H9 (cell line): ENCODE data around the gene GABRE. TPM values are rescaled to one million over a fixed set of nuclear protein-coding genes. Genes with fewer than 3 reads are reported as not detected.

Source experiments
- DNase-seq: peaks from one replicate; pipeline ENCODE4 v3.0.0-alpha.2; 2017
- H2AFZ ChIP-seq: one replicate; pipeline ENCODE4 v1.6.1; 2013; ENCODE audit warnings: mild to moderate bottlenecking, low read length, control low read depth, moderate library complexity
- H2AK5ac ChIP-seq: 2 replicates; pipeline ENCODE4 v1.6.1; 2013; ENCODE audit warnings: low read length, control low read depth, mixed read lengths; ENCODE audit not compliant: insufficient read length
- H2BK120ac ChIP-seq: one replicate; pipeline ENCODE4 v1.6.1; 2013; ENCODE audit warnings: low read depth, mild to moderate bottlenecking, low read length, control low read depth, inconsistent platforms; ENCODE audit not compliant: poor library complexity, severe bottlenecking
- H2BK12ac ChIP-seq: 2 replicates; pipeline ENCODE4 v1.6.1; 2013; ENCODE audit warnings: low read length, control low read depth, mixed read lengths, low read depth; ENCODE audit not compliant: insufficient read length
- H2BK15ac ChIP-seq: 2 replicates; pipeline ENCODE4 v1.6.1; 2013; ENCODE audit warnings: low read depth, low read length, control low read depth
- H2BK20ac ChIP-seq: one replicate; pipeline ENCODE4 v1.6.1; 2013; ENCODE audit warnings: low read depth, mild to moderate bottlenecking, low read length, control low read depth, inconsistent platforms; ENCODE audit not compliant: poor library complexity, severe bottlenecking
- H2BK5ac ChIP-seq: 2 replicates; pipeline ENCODE4 v1.6.1; 2013; ENCODE audit warnings: low read length, control low read depth, mixed read lengths; ENCODE audit not compliant: insufficient read length
- H3K14ac ChIP-seq: 2 replicates; pipeline ENCODE4 v1.6.1; 2013; ENCODE audit warnings: low read length, control low read depth; ENCODE audit not compliant: insufficient read depth
- H3K18ac ChIP-seq: 2 replicates; pipeline ENCODE4 v1.6.1; 2013; ENCODE audit warnings: low read depth, mild to moderate bottlenecking, mixed read lengths, low read length, control low read depth; ENCODE audit not compliant: insufficient read length
- H3K23ac ChIP-seq: 2 replicates; pipeline ENCODE4 v1.6.1; 2013; ENCODE audit warnings: low read length, control low read depth, mixed read lengths, low read depth; ENCODE audit not compliant: insufficient read length
- H3K23me2 ChIP-seq: 2 replicates; pipeline ENCODE4 v1.6.1; 2013; ENCODE audit warnings: low read depth, mild to moderate bottlenecking, mixed read lengths, low read length, control low read depth; ENCODE audit not compliant: insufficient read length, poor library complexity, severe bottlenecking
- H3K27ac ChIP-seq: 2 replicates; pipeline ENCODE4 v1.5.1; 2013; ENCODE audit warnings: low read length, control low read depth, mixed read lengths, low read depth; ENCODE audit not compliant: insufficient read length
- H3K27me3 ChIP-seq: 2 replicates; pipeline ENCODE4 v1.6.1; 2013; ENCODE audit warnings: low read length, control low read depth, inconsistent platforms; ENCODE audit not compliant: insufficient read depth
- H3K4ac ChIP-seq: 2 replicates; pipeline ENCODE4 v1.6.1; 2013; ENCODE audit warnings: low read depth, mild to moderate bottlenecking, control low read depth, inconsistent platforms, low read length, moderate library complexity
- H3K4me1 ChIP-seq: 2 replicates; pipeline ENCODE4 v1.6.1; 2013; ENCODE audit warnings: low read length, control low read depth, inconsistent platforms; ENCODE audit not compliant: insufficient read depth
- H3K4me2 ChIP-seq: 2 replicates; pipeline ENCODE4 v1.6.1; 2013; ENCODE audit warnings: low read length, control low read depth, mixed read lengths; ENCODE audit not compliant: insufficient read length, insufficient read depth
- H3K56ac ChIP-seq: 2 replicates; pipeline ENCODE4 v1.6.1; 2013; ENCODE audit warnings: low read depth, mild to moderate bottlenecking, mixed read lengths, low read length, control low read depth; ENCODE audit not compliant: insufficient read length
- H3K79me1 ChIP-seq: 2 replicates; pipeline ENCODE4 v1.6.1; 2013; ENCODE audit warnings: low read depth, mild to moderate bottlenecking, moderate library complexity, low read length, control low read depth, inconsistent platforms; ENCODE audit not compliant: insufficient read depth, poor library complexity, severe bottlenecking
- H3K79me2 ChIP-seq: 2 replicates; pipeline ENCODE4 v1.6.1; 2013; ENCODE audit warnings: low read length, control low read depth, inconsistent platforms; ENCODE audit not compliant: insufficient read depth
- H3K9ac ChIP-seq: 2 replicates; pipeline ENCODE4 v1.6.1; 2013; ENCODE audit warnings: low read length, control low read depth, mixed read lengths; ENCODE audit not compliant: insufficient read length; ENCODE audit errors: extremely low read depth
- H3K9me3 ChIP-seq: one replicate; pipeline ENCODE4 v1.6.1; 2013; ENCODE audit warnings: low read depth, low read length, inconsistent platforms; ENCODE audit not compliant: control insufficient read depth
- H3T11ph ChIP-seq: one replicate; pipeline ENCODE4 v1.6.1; 2013; ENCODE audit warnings: mild to moderate bottlenecking, low read length, control low read depth, inconsistent platforms
- H4K20me1 ChIP-seq: one replicate; pipeline ENCODE4 v1.6.1; 2013; ENCODE audit not compliant: control insufficient read depth, insufficient read length, insufficient read depth
- H4K5ac ChIP-seq: 2 replicates; pipeline ENCODE4 v1.6.1; 2013; ENCODE audit warnings: low read depth, mild to moderate bottlenecking, mixed read lengths, low read length, control low read depth; ENCODE audit not compliant: insufficient read length
- H4K8ac ChIP-seq: replicated peaks from 2 replicates; pipeline ENCODE4 v1.6.1; 2013; ENCODE audit warnings: low read length, control low read depth, mixed read lengths, low read depth; ENCODE audit not compliant: insufficient read length
- H4K91ac ChIP-seq: 2 replicates; pipeline ENCODE4 v1.6.1; 2013; ENCODE audit warnings: low read depth, mild to moderate bottlenecking, moderate library complexity, mixed read lengths, low read length, control low read depth; ENCODE audit not compliant: insufficient read length
- H3K27ac Mint-ChIP-seq, 3 experiments: 2 replicates in 2 of 3; 3 replicates in 1 of 3; pipeline ENCODE4 v1.8.0; 2020 to 2021; ENCODE audit warnings: mixed read lengths in 3 of 3, mild to moderate bottlenecking in 1 of 3, moderate library complexity in 1 of 3
- H3K27me3 Mint-ChIP-seq: 2 replicates; pipeline ENCODE4 v1.8.0; 2021; ENCODE audit warnings: low read depth, mild to moderate bottlenecking, moderate library complexity, mixed read lengths
- H3K36me3 Mint-ChIP-seq, 3 experiments: 2 replicates in 2 of 3; 3 replicates in 1 of 3; pipeline ENCODE4 v1.8.0; 2020 to 2021; ENCODE audit warnings: low read depth in 3 of 3, mixed read lengths in 3 of 3; ENCODE audit not compliant: insufficient read depth in 1 of 3
- H3K4me1 Mint-ChIP-seq, 2 experiments: 2 replicates each; pipeline ENCODE4 v1.8.0; 2020; ENCODE audit warnings: mixed read lengths in 2 of 2
- H3K4me3 Mint-ChIP-seq, 2 experiments: 2 replicates in 1 of 2; 3 replicates in 1 of 2; pipeline ENCODE4 v1.8.0; 2020 to 2021; ENCODE audit warnings: mild to moderate bottlenecking in 2 of 2, mixed read lengths in 2 of 2, moderate library complexity in 1 of 2
- H3K9me3 Mint-ChIP-seq, 2 experiments: 2 replicates in 1 of 2; 3 replicates in 1 of 2; pipeline ENCODE4 v1.8.0; 2020; ENCODE audit warnings: mild to moderate bottlenecking in 2 of 2, mixed read lengths in 2 of 2, moderate library complexity in 1 of 2
- CTCF ChIP-seq: fragments of 200-600 bp; sonication (generic); conservative IDR thresholded peaks from 3 replicates; pipeline ENCODE4 v1.8.0; 2021; ENCODE audit warnings: antibody characterized with exemption, mild to moderate bottlenecking
- WGBS: extraction: QIAGEN DNeasy Blood & Tissue Kit; methylation state at CpG from one replicate; pipeline ENCODE4 v1.1.7; 2013; ENCODE audit warnings: missing lambda C conversion rate, low lambda C conversion rate, mixed read lengths; ENCODE audit not compliant: insufficient read length; ENCODE audit errors: extremely low coverage; 5-methylcytosine and 5-hydroxymethylcytosine counted together
- total RNA-seq: library from RNA; stranded (reverse); gene quantifications from 2 replicates; pipeline ENCODE4 v1.2.1, GENCODE V29; 2021

The GABRE gene
- total RNA-seq, 1 experiment from 2014 or later = 1.8 TPM

DNA sequence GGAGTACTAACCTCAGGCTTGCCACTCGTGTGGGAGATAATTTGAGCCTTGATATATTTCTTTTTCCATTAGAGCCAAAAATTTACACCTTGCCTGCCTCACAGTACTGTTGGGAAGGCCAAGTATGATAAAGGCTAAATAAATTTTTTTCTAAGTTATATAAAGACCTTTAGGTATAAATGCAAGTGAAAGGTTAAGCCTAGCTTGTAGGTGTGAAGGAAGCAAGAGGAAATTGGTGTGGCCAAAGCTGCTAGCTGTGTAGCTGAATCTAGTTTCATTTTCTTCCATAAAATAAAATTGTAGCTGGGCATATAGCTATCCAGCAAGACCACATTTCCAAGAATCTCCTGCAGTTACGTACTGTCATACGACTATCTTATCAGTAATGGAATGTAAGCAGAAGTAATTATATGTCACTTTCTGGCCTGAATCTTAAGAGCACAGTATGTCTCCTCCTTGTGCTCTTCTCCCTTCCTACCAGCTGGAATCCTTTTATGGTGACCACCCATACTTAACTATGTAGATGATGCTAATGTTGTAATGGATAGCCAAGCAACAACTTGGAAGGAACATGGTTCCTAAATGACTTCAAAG is 14.3 kb upstream of the GABRE start:
- Histone ChIP-seq H3K18ac (no peak overlapping the region), H3K56ac (no peak overlapping the region), H3K27me3 (no peaks in the 10 kb centered on the region), H4K8ac (no peak overlapping the region), H3K4ac (no peak overlapping the region), H3K4me1 (no peaks in the 10 kb centered on the region), H3K79me1 (no peaks in the 10 kb centered on the region), H3K23me2 (no peaks in the 10 kb centered on the region), H2BK120ac (no peak overlapping the region), H3K79me2 (no peaks in the 10 kb centered on the region), H3K4me2 (no peak overlapping the region), H2BK15ac (no peak overlapping the region), H3K23ac (no peak overlapping the region), H3K9me3 (peaks cover 53% of the 10 kb centered on the region), H2BK12ac (no peak overlapping the region), H3T11ph (no peak overlapping the region), H4K5ac (no peak overlapping the region), H4K20me1 (no peaks in the 10 kb centered on the region), H2AK5ac (no peak overlapping the region), H2BK5ac (no peak overlapping the region), H2AFZ (no peak overlapping the region), H3K14ac (no peak overlapping the region), H4K91ac (no peak overlapping the region), H2BK20ac (no peak overlapping the region), H3K27ac (no peak overlapping the region), H3K9ac (no peak overlapping the region)
- H3K4me1 Mint-ChIP-seq = 0 out of 4 replicates have a peak, but pooled peaks cover 0 to 2% of the 10 kb centered on the region in 2 experiments
- peaks cover 57 to 60% of the 10 kb centered on the region in 2 experiments for H3K9me3 Mint-ChIP-seq
- H3K36me3 Mint-ChIP-seq = no peaks in the 10 kb centered on the region; a peak in 3 of 7 replicates
- no peak overlapping the region for H3K27ac Mint-ChIP-seq
- H3K4me3 Mint-ChIP-seq = no peak overlapping the region
- WGBS = no CpG with 5 or more reads among the region's 3 CpGs
- H3K27me3 Mint-ChIP-seq = no peaks in the 10 kb centered on the region; the same call in 1 of the 2 replicates
- no peak for TF ChIP-seq CTCF
- no peak for DNase-seq
